HL-60 (cell line): ENCODE measurements around the gene NFATC1.

Experiments
- DNase-seq, 2 experiments: peaks; one replicate each; pipeline ENCODE4 v3.0.0-alpha.2; 2010 to 2020; ENCODE audit warnings: low read depth in 1 of 2, low spot score in 1 of 2
- H3K27ac ChIP-seq: fragments of 250-450 bp; sonication (Bioruptor Pico); replicated peaks from 2 replicates; pipeline ENCODE4 v1.5.1; 2020; ENCODE audit warnings: mild to moderate bottlenecking, moderate library complexity
- H3K27me3 ChIP-seq: fragments of 250-450 bp; sonication (Bioruptor Pico); 2 replicates; pipeline ENCODE4 v1.5.1; 2021; ENCODE audit warnings: mild to moderate bottlenecking, moderate library complexity; ENCODE audit not compliant: insufficient read depth, poor library complexity, severe bottlenecking
- H3K4me3 ChIP-seq: replicated peaks from 2 replicates; pipeline ENCODE4 v1.5.1; 2011; ENCODE audit warnings: mild to moderate bottlenecking, control low read depth, low read length; ENCODE audit not compliant: insufficient read depth
- GABPA ChIP-seq: IDR thresholded peaks from 2 replicates; pipeline ENCODE4 v1.6.1; 2012; ENCODE audit warnings: low read depth
- POLR2AphosphoS5 ChIP-seq: IDR thresholded peaks from 2 replicates; pipeline ENCODE4 v1.6.1; 2012; ENCODE audit warnings: low read depth
- SPI1 ChIP-seq: IDR thresholded peaks from 2 replicates; pipeline ENCODE4 v1.6.1; 2012; ENCODE audit warnings: low read depth, mild to moderate bottlenecking, borderline replicate concordance
- TF ChIP-seq, protein P1 (sequence below): IDR thresholded peaks from one replicate; pipeline ENCODE4 v1.5.1; 2011; ENCODE audit warnings: low read length, control low read depth, inconsistent platforms; ENCODE audit not compliant: insufficient read depth
- TF ChIP-seq, protein P2 (sequence below): IDR thresholded peaks from 2 replicates; pipeline ENCODE4 v1.6.1; 2012; ENCODE audit warnings: low read depth; ENCODE audit not compliant: insufficient replicate concordance

Gene NFATC1

DNA sequence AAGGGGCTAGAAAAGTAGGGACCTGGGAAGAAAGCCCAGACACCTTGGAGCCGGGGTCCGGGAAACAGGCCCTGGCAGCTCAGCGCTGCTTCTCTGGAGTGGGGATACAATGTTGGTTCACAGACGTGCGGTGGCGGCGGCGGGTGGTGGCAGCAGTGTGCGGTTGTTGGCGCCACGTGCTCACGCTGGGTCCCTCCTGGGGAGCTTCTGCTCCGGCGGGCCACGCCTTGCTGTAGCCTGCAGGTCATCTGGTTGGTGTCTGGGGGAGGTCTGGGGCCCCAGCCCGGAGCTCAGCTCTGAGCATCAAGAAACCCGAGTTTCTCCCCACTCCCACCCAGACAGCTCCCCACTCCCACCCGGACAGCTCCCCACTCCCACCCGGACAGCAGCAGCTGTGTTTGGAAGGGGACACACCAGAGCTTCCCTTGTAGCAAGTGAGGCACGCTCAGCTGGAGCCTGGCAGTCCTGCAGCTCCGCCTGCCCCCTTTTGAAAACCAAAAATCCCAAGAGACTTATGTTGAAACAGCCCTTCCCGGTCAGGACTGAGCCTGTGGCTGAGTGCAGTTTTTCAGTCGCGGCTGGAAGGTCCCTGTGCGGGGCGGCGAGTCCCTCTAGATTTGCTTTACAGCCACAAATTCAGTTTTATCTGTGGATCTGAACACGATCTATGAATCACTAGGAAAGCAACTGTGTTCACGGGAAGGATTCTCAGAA lies 46.9 kb downstream of the NFATC1 start:
- DNase-seq, result no peak
- H3K27me3 ChIP-seq, result no peaks in the 10 kb centered on the region
- no peak overlapping the region for H3K27ac ChIP-seq
- H3K4me3 ChIP-seq, result no peak overlapping the region
- TF ChIP-seq POLR2AphosphoS5 (no peak), SPI1 (no peak), GABPA (no peak)
- TF ChIP-seq, protein P1, sequence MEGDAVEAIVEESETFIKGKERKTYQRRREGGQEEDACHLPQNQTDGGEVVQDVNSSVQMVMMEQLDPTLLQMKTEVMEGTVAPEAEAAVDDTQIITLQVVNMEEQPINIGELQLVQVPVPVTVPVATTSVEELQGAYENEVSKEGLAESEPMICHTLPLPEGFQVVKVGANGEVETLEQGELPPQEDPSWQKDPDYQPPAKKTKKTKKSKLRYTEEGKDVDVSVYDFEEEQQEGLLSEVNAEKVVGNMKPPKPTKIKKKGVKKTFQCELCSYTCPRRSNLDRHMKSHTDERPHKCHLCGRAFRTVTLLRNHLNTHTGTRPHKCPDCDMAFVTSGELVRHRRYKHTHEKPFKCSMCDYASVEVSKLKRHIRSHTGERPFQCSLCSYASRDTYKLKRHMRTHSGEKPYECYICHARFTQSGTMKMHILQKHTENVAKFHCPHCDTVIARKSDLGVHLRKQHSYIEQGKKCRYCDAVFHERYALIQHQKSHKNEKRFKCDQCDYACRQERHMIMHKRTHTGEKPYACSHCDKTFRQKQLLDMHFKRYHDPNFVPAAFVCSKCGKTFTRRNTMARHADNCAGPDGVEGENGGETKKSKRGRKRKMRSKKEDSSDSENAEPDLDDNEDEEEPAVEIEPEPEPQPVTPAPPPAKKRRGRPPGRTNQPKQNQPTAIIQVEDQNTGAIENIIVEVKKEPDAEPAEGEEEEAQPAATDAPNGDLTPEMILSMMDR, result no peak
- TF ChIP-seq, protein P2, sequence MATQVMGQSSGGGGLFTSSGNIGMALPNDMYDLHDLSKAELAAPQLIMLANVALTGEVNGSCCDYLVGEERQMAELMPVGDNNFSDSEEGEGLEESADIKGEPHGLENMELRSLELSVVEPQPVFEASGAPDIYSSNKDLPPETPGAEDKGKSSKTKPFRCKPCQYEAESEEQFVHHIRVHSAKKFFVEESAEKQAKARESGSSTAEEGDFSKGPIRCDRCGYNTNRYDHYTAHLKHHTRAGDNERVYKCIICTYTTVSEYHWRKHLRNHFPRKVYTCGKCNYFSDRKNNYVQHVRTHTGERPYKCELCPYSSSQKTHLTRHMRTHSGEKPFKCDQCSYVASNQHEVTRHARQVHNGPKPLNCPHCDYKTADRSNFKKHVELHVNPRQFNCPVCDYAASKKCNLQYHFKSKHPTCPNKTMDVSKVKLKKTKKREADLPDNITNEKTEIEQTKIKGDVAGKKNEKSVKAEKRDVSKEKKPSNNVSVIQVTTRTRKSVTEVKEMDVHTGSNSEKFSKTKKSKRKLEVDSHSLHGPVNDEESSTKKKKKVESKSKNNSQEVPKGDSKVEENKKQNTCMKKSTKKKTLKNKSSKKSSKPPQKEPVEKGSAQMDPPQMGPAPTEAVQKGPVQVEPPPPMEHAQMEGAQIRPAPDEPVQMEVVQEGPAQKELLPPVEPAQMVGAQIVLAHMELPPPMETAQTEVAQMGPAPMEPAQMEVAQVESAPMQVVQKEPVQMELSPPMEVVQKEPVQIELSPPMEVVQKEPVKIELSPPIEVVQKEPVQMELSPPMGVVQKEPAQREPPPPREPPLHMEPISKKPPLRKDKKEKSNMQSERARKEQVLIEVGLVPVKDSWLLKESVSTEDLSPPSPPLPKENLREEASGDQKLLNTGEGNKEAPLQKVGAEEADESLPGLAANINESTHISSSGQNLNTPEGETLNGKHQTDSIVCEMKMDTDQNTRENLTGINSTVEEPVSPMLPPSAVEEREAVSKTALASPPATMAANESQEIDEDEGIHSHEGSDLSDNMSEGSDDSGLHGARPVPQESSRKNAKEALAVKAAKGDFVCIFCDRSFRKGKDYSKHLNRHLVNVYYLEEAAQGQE, result no peak

DNA sequence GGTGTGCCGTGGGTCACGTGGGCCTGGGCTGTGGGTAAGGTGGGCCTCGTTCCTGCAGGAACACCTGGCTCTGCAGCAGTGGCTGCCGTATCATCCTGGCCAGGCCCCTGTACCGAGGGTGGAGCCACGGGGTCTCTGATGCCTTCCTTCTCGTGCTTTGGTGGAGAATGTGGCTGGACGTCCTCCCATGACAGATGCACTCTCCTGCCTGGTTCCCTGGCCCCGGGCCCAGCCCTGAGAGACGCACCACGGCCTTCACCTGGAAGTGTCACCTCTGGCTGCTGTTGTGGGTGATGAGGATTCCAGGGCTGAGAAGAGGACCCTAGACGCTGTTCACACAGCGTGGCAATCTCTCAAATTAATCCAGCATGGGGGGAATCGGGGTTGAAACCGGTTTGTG lies 49.5 kb downstream of the NFATC1 start:
- Histone ChIP-seq H3K27me3 (no peaks in the 10 kb centered on the region), H3K27ac (no peak overlapping the region), H3K4me3 (no peak overlapping the region)
- DNase-seq, result no peak
- TF ChIP-seq, protein P2, result no peak
- no peak for TF ChIP-seq SPI1
- TF ChIP-seq, protein P1, result no peak
- TF ChIP-seq GABPA, result no peak
- TF ChIP-seq POLR2AphosphoS5, result no peak

DNA sequence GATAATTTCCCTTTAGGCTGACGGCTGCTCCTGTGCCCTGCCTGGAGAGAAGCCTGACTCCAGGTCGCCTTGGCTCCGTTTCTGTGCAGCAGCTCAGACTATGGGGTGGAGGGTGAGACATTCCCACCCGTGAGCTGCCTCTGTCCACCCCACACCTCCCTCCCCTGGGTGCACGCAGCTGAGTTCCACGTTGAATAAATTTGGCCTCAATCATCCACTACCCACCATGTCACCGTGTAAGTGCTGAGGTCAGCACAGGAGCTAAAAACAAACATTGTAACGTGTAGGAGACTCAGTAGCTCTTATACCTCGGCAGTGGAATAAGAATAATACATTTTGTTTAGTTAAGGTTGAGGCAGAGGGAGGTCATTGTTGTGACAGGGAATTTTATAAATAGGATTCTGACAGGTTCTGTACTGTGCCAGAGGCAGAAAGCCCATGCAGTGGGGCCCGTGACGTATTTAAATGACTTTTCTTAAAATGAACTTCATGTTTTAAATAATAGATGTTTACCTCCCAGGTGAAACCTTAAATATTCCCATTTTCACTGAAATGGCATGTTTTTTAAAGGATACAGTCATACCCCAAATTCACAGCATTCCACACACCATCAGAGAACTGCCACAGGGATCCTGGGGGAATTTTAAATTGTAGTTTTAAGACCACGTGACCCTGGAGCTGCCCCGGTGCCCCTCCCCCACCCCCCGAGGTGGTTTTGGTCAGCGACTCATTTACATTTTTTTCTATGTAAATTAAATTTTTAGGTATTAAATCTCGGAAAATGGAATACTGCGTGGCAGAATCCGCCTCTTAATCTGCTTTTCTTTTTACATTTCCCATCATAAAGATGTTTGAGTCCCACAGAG lies 50.2 kb downstream of the NFATC1 start:
- no peak for DNase-seq
- Histone ChIP-seq H3K4me3 (no peak overlapping the region), H3K27me3 (no peaks in the 10 kb centered on the region), H3K27ac (no peak overlapping the region)
- TF ChIP-seq GABPA (no peak), SPI1 (no peak)

DNA sequence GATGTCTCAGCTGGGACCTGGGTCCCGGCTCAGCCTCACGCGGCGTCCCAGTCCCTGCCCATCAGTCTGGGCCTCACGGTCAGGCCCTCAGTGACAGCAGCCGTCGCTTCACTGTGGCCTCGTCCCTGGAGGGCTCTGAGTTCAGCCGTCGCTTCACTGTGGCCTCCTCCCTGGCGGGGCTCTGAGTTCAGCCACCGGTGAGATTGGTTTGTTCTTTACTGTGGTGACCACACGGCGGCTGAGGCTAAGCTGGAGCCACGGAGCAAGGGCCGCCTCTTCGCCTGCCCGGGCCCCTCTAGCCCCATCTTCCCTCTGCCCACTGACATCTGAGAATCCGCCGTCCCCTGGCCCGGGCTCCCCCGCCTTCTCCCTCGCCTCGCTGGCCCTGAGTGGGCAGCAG lies 51.2 kb downstream of the NFATC1 start:
- TF ChIP-seq SPI1, result no peak
- TF ChIP-seq, protein P1, result no peak
- TF ChIP-seq, protein P2, result no peak
- TF ChIP-seq GABPA, result no peak
- no peaks in the 10 kb centered on the region for H3K27me3 ChIP-seq
- no peak overlapping the region for H3K27ac ChIP-seq
- no peak overlapping the region for H3K4me3 ChIP-seq
- DNase-seq, result no peak
